HepG2 (cell line): ENCODE measurements around the gene TTC39B. TPM values are rescaled to one million over a fixed set of nuclear protein-coding genes. Genes with fewer than 3 reads are reported as not detected.

ENCODE experiments used
- ATAC-seq: fragments of 200-7000 bp; cut with Tn5 transposase; 3 replicates; pipeline ENCODE4 v1.9.1; 2020; ENCODE audit warnings: mild to moderate bottlenecking, moderate library complexity
- BruUV-seq: library from RNA; stranded (reverse); fragments of 400-500 nt; replicated peaks from 2 replicates; lab custom pipeline; 2021; lab: Mats Ljungman, UMichigan
- CTCF ChIA-PET: fragments of 300-600 bp; formaldehyde crosslinking; extraction: SDS; loops from one replicate; lab custom pipeline; 2021; ENCODE audit warnings: low total read pairs, inconsistent platforms, low intra/inter-chr PET ratio; lab: Yijun Ruan, JAX
- POLR2A ChIA-PET: fragments of 350-600 bp; sonication (Branson Sonifier 250); formaldehyde crosslinking; loops from one replicate; lab custom pipeline; 2020; ENCODE audit warnings: antibody characterized with exemption, inconsistent platforms; lab: Yijun Ruan, JAX
- DNase-seq: peaks from one replicate; pipeline ENCODE4 v3.0.0-alpha.2; 2015; ENCODE audit warnings: low spot score
- FAIRE-seq: peaks from 3 replicates; lab custom pipeline; 2011; peaks lifted over from hg19 to GRCh38; lab: Jason Lieb, UNC
- H2AFZ ChIP-seq: one replicate; pipeline ENCODE4 v1.6.1; 2011; ENCODE audit warnings: low read length, inconsistent platforms
- H3K27ac ChIP-seq: fragments of 300-600 bp; 3 replicates; pipeline ENCODE4 v1.8.0; 2011; ENCODE audit warnings: mixed run types, mild to moderate bottlenecking, mixed read lengths, low read length, inconsistent platforms; ENCODE audit not compliant: insufficient read depth; ENCODE audit errors: extremely low read length
- H3K27me3 ChIP-seq, 2 experiments: fragments of 200-600 bp in 1 of 2; 2 replicates in 1 of 2; 3 replicates in 1 of 2; pipeline versions ENCODE4 v1.6.0 to v1.8.0; 2011; ENCODE audit warnings: low read length in 2 of 2, mild to moderate bottlenecking in 2 of 2, moderate library complexity in 2 of 2, inconsistent platforms in 1 of 2; ENCODE audit not compliant: insufficient read depth in 2 of 2, control insufficient read depth in 1 of 2
- H3K36me3 ChIP-seq, 2 experiments: fragments of 200-600 bp in 1 of 2; replicated peaks in 1 of 2; 2 replicates in 1 of 2; 3 replicates in 1 of 2; pipeline versions ENCODE4 v1.5.1 to v1.8.0; 2011; ENCODE audit warnings: low read length in 2 of 2, inconsistent platforms in 1 of 2; ENCODE audit not compliant: insufficient read depth in 2 of 2, control insufficient read depth in 1 of 2
- H3K4me1 ChIP-seq: 2 replicates; pipeline ENCODE4 v1.5.1; 2012; ENCODE audit warnings: low read length, inconsistent platforms; ENCODE audit not compliant: insufficient read depth
- H3K4me2 ChIP-seq: 2 replicates; pipeline ENCODE4 v1.6.0; 2011; ENCODE audit warnings: low read depth, low read length, inconsistent platforms
- H3K4me3 ChIP-seq, 3 experiments: fragments of 200-600 bp in 1 of 3; sonication (generic), shearing (Covaris generic) in 1 of 3; replicated peaks in 1 of 3; 2 replicates each; pipeline ENCODE4 v1.5.1; 2011 to 2016; ENCODE audit warnings: low read length in 3 of 3, inconsistent platforms in 2 of 3, low read depth in 2 of 3, mild to moderate bottlenecking in 2 of 3, control low read depth in 1 of 3, mixed read lengths in 1 of 3; ENCODE audit not compliant: insufficient read depth in 1 of 3
- H3K79me2 ChIP-seq: one replicate; pipeline ENCODE4 v1.6.1; 2011; ENCODE audit warnings: low read length, inconsistent platforms; ENCODE audit not compliant: insufficient read depth
- H3K9ac ChIP-seq: 2 replicates; pipeline ENCODE4 v1.6.0; 2011; ENCODE audit warnings: mild to moderate bottlenecking, low read depth, low read length, inconsistent platforms; ENCODE audit not compliant: insufficient read depth
- H3K9me3 ChIP-seq: 2 replicates; pipeline ENCODE4 v1.5.1; 2012; ENCODE audit warnings: mild to moderate bottlenecking, low read length
- H4K20me1 ChIP-seq: 2 replicates; pipeline ENCODE4 v1.6.0; 2011; ENCODE audit warnings: inconsistent platforms, mild to moderate bottlenecking, low read length, moderate library complexity; ENCODE audit not compliant: insufficient read depth
- DPF2 ChIP-seq: sonication (generic); formaldehyde crosslinking; IDR thresholded peaks from 2 replicates; pipeline ENCODE4 v1.4.0; 2020; ENCODE audit warnings: mild to moderate bottlenecking, low read depth, missing genetic modification reagents, borderline replicate concordance
- KDM2A ChIP-seq: sonication (generic); formaldehyde crosslinking; IDR thresholded peaks from 2 replicates; pipeline ENCODE4 v1.4.0; 2020; ENCODE audit warnings: low read depth, missing genetic modification reagents, borderline replicate concordance
- MLXIP ChIP-seq: sonication (generic); formaldehyde crosslinking; IDR thresholded peaks from 2 replicates; pipeline ENCODE4 v1.9.0; 2021; ENCODE audit warnings: missing genetic modification reagents, borderline replicate concordance
- SKI ChIP-seq: fragments of 450-650 bp; IDR thresholded peaks from one replicate; pipeline ENCODE4 v1.6.1; 2018; ENCODE audit warnings: mild to moderate bottlenecking; ENCODE audit not compliant: partially characterized antibody
- SYNCRIP ChIP-seq: fragments of 200-400 bp; formaldehyde crosslinking; IDR thresholded peaks from 2 replicates; pipeline ENCODE4 v1.6.1; 2018; ENCODE audit warnings: mild to moderate bottlenecking, low read depth, low read length; ENCODE audit not compliant: insufficient read depth
- TEAD3 ChIP-seq: optimal IDR thresholded peaks from 2 replicates; pipeline ENCODE3; 2016; ENCODE audit warnings: borderline replicate concordance
- U2AF2 ChIP-seq: fragments of 200-400 bp; formaldehyde crosslinking; IDR thresholded peaks from 2 replicates; pipeline ENCODE4 v1.6.1; 2017; ENCODE audit warnings: low read depth, mild to moderate bottlenecking, low read length
- ZFYVE20 ChIP-seq: sonication (generic); formaldehyde crosslinking; IDR thresholded peaks from 2 replicates; pipeline ENCODE4 v1.8.0; 2023; ENCODE audit warnings: low read depth, mild to moderate bottlenecking, moderate library complexity, missing genetic modification reagents, borderline replicate concordance
- ZNF337 ChIP-seq: sonication (generic); formaldehyde crosslinking; IDR thresholded peaks from 2 replicates; pipeline ENCODE4 v1.5.1; 2020; ENCODE audit warnings: missing genetic modification reagents, low read depth, mild to moderate bottlenecking, borderline replicate concordance
- ZNF569 ChIP-seq: sonication (generic); formaldehyde crosslinking; IDR thresholded peaks from 2 replicates; pipeline ENCODE4 v1.5.0; 2020; ENCODE audit warnings: mild to moderate bottlenecking, missing genetic modification reagents, moderate library complexity, borderline replicate concordance
- WGBS: methylation state at CpG from one replicate; pipeline ENCODE4 v1.1.6; 2017; ENCODE audit warnings: low lambda C conversion rate; 5-methylcytosine and 5-hydroxymethylcytosine counted together
- in situ Hi-C: cut with HindIII; loops from 2 replicates; pipeline ENCODE4 v1.10.0; 2017; ENCODE audit warnings: low pct_unique_long_range_greater_than_20kb; ENCODE audit not compliant: extremely low pct_ligation_motif_present
- intact Hi-C: fragments of 100-400 bp; cut with micrococcal nuclease; formaldehyde crosslinking; loops from one replicate; pipeline ENCODE4 v1.10.0; 2022; ENCODE audit not compliant: unreplicated experiment
- polyA plus RNA-seq, 8 experiments: library from polyadenylated mRNA; depleted of rRNA in 3 of 8; stranded (reverse) in 7 of 8; unstranded in 1 of 8; fragments of >200 nt; fragmentation: Illumina TruSeq in 4 of 8; extraction: Trizol in 4 of 8; gene quantifications; 2 replicates each; pipeline versions ENCODE4 v1.2.1 to v1.2.3, GENCODE V29; 2011 to 2016; ENCODE audit warnings: low read depth in 4 of 8, missing spikeins in 1 of 8, mixed read lengths in 1 of 8; ENCODE audit not compliant: insufficient read depth in 1 of 8
- total RNA-seq, 5 experiments: library from RNA; depleted of rRNA; stranded (reverse); fragments of >200 nt; fragmentation: Illumina TruSeq; extraction: Trizol; gene quantifications; 2 replicates each; pipeline ENCODE4 v1.2.3, GENCODE V29; 2016; ENCODE audit warnings: low read depth in 1 of 5
- TF ChIP-seq, protein P1 (sequence below): sonication (generic); formaldehyde crosslinking; conservative IDR thresholded peaks from 2 replicates; pipeline ENCODE4 v1.5.0; 2020; ENCODE audit warnings: missing genetic modification reagents

The TTC39B gene
- total and polyA plus RNA-seq, 2 of the 13 experiments (the other 11 are each of a cell fraction or from before 2014, with no cell fraction given): 14.3 to 19.4 TPM

- Histone ChIP-seq H3K79me2 (peaks cover 3% of the 10 kb centered on the region), H3K4me3 (no peak overlapping the region), H3K27ac (peak overlapping the region; percentile 33), H3K9me3 (no peaks in the 10 kb centered on the region), H4K20me1 (no peaks in the 10 kb centered on the region), H3K4me2 (no peak overlapping the region), H2AFZ (no peak overlapping the region), H3K27me3 (no peaks in the 10 kb centered on the region), H3K4me1 (peaks cover 42% of the 10 kb centered on the region), H3K36me3 (no peaks in the 10 kb centered on the region), H3K9ac (no peak overlapping the region)
- CTCF ChIA-PET: no interaction called here
- DNase-seq (no peak), ATAC-seq (no peak), FAIRE-seq (no peak)
- in situ Hi-C loops: no loop called here
- POLR2A ChIA-PET: no interaction called here
- intact Hi-C loops: no loop called here
- BruUV-seq: no TSS peak
- TF ChIP-seq SYNCRIP (no peak), TEAD3 (CRISPR knock-in tag) (peak; percentile 92)
- 85% methylated on average over 1 of the region's 1 CpG for WGBS
Observed at GRCh38 chr9:15253197-15253596, 53.8 kb downstream of the TTC39B start.

- Histone ChIP-seq H3K27me3 (no peaks in the 10 kb centered on the region), H3K79me2 (peaks cover 6% of the 10 kb centered on the region), H3K27ac (no peak overlapping the region), H3K4me1 (peaks cover 46% of the 10 kb centered on the region), H2AFZ (no peak overlapping the region), H3K36me3 (no peaks in the 10 kb centered on the region; a peak in 1 of 5 replicates), H3K9ac (no peak overlapping the region), H3K9me3 (no peaks in the 10 kb centered on the region), H4K20me1 (no peaks in the 10 kb centered on the region), H3K4me3 (no peak overlapping the region), H3K4me2 (no peak overlapping the region)
- ATAC-seq: no peak
- BruUV-seq: no TSS peak
- no peak for DNase-seq
- in situ Hi-C loops (no loop called here), intact Hi-C loops (no loop called here)
- ChIA-PET POLR2A (no interaction called here), CTCF (no interaction called here)
- TF ChIP-seq ZFYVE20 (CRISPR knock-in tag): no peak
- no peak for TF ChIP-seq ZNF337 (CRISPR knock-in tag)
- TF ChIP-seq ZNF569 (CRISPR knock-in tag): no peak
- TF ChIP-seq SKI: no peak
- no peak for TF ChIP-seq KDM2A (CRISPR knock-in tag)
- TF ChIP-seq DPF2: no peak
- TF ChIP-seq U2AF2: no peak
- TF ChIP-seq, protein P1, sequence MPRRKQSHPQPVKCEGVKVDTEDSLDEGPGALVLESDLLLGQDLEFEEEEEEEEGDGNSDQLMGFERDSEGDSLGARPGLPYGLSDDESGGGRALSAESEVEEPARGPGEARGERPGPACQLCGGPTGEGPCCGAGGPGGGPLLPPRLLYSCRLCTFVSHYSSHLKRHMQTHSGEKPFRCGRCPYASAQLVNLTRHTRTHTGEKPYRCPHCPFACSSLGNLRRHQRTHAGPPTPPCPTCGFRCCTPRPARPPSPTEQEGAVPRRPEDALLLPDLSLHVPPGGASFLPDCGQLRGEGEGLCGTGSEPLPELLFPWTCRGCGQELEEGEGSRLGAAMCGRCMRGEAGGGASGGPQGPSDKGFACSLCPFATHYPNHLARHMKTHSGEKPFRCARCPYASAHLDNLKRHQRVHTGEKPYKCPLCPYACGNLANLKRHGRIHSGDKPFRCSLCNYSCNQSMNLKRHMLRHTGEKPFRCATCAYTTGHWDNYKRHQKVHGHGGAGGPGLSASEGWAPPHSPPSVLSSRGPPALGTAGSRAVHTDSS (CRISPR knock-in tag): no peak
- no peak for TF ChIP-seq MLXIP
- no peak for FAIRE-seq
- 94% methylated on average over 3 of the region's 3 CpGs for WGBS
Observed at GRCh38 chr9:15249981-15250380, 57.0 kb downstream of the TTC39B start.
